MM.1S (cell line): ENCODE measurements around the gene TMEM119.

Experiments used
- EZH2 ChIP-seq: fragments of 300-600 bp; sonication (generic); optimal IDR thresholded peaks from 2 replicates; pipeline ENCODE3; 2017; ENCODE audit warnings: low read depth, mild to moderate bottlenecking, antibody characterized with exemption, low read length, mixed read lengths
- EZH2phosphoT487 ChIP-seq: fragments of 300-600 bp; sonication (generic); IDR thresholded peaks from 2 replicates; pipeline ENCODE4 v1.6.1; 2018; ENCODE audit warnings: antibody characterized with exemption, low read length
- TF ChIP-seq, protein P1 (sequence below): fragments of 300-600 bp; sonication (generic); IDR thresholded peaks from 2 replicates; pipeline ENCODE4 v1.5.1; 2016; ENCODE audit warnings: antibody characterized with exemption, low read length, mixed read lengths

- TF ChIP-seq, protein P1, sequence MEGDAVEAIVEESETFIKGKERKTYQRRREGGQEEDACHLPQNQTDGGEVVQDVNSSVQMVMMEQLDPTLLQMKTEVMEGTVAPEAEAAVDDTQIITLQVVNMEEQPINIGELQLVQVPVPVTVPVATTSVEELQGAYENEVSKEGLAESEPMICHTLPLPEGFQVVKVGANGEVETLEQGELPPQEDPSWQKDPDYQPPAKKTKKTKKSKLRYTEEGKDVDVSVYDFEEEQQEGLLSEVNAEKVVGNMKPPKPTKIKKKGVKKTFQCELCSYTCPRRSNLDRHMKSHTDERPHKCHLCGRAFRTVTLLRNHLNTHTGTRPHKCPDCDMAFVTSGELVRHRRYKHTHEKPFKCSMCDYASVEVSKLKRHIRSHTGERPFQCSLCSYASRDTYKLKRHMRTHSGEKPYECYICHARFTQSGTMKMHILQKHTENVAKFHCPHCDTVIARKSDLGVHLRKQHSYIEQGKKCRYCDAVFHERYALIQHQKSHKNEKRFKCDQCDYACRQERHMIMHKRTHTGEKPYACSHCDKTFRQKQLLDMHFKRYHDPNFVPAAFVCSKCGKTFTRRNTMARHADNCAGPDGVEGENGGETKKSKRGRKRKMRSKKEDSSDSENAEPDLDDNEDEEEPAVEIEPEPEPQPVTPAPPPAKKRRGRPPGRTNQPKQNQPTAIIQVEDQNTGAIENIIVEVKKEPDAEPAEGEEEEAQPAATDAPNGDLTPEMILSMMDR, result no peak
- TF ChIP-seq EZH2 (no peak), EZH2phosphoT487 (no peak)
These were observed 48.8 kb downstream of the TMEM119 start for GRCh38 chr12:108548954-108549521.
